Nephron progenitor cell (in vitro differentiated cells): ENCODE data around the gene TP53BP2.

Source experiments
- DNase-seq: peaks from one replicate; pipeline ENCODE4 v3.0.0; 2021
- H3K27ac Mint-ChIP-seq: 2 replicates; pipeline ENCODE4 v1.8.0; 2021; ENCODE audit warnings: mild to moderate bottlenecking, moderate library complexity, mixed read lengths
- H3K27me3 Mint-ChIP-seq: 2 replicates; pipeline ENCODE4 v1.8.0; 2021; ENCODE audit warnings: mild to moderate bottlenecking, low read depth, mixed read lengths; ENCODE audit not compliant: poor library complexity
- H3K36me3 Mint-ChIP-seq: 2 replicates; pipeline ENCODE4 v1.8.0; 2021; ENCODE audit warnings: low read depth, mixed read lengths
- H3K4me1 Mint-ChIP-seq: 2 replicates; pipeline ENCODE4 v1.8.0; 2021; ENCODE audit warnings: mixed read lengths
- H3K4me3 Mint-ChIP-seq: 2 replicates; pipeline ENCODE4 v1.8.0; 2021; ENCODE audit warnings: mild to moderate bottlenecking, moderate library complexity, mixed read lengths
- H3K9me3 Mint-ChIP-seq: 2 replicates; pipeline ENCODE4 v1.8.0; 2021; ENCODE audit warnings: mild to moderate bottlenecking, moderate library complexity, mixed read lengths
- TF ChIP-seq, protein P1 (sequence below): fragments of 200-600 bp; sonication (generic); IDR thresholded peaks from 2 replicates; pipeline ENCODE4 v1.5.0; 2021; ENCODE audit warnings: antibody characterized with exemption

The TP53BP2 gene

DNA sequence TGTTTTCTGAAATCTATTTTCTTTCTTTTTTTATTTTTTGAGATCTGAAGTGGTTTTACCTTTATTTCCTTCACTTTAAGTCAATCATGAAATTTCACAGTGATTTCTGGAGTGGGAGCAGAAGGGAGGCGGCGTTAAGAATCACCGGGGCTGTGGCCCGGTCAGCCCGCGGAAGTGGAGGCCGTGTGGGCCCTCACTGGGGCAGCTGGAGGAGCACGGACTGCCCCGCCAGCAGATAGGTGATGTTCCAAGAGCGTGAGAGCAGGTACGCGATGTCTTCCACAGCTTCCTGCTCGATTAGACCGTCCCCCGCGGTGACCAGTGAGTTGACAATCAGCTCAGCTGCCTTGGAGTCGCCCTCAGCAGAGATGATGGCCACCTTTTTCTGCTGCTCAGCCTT is 10.6 kb upstream of the TP53BP2 start:
- H3K27me3 Mint-ChIP-seq = peaks cover 17% of the 10 kb centered on the region
- TF ChIP-seq, protein P1, sequence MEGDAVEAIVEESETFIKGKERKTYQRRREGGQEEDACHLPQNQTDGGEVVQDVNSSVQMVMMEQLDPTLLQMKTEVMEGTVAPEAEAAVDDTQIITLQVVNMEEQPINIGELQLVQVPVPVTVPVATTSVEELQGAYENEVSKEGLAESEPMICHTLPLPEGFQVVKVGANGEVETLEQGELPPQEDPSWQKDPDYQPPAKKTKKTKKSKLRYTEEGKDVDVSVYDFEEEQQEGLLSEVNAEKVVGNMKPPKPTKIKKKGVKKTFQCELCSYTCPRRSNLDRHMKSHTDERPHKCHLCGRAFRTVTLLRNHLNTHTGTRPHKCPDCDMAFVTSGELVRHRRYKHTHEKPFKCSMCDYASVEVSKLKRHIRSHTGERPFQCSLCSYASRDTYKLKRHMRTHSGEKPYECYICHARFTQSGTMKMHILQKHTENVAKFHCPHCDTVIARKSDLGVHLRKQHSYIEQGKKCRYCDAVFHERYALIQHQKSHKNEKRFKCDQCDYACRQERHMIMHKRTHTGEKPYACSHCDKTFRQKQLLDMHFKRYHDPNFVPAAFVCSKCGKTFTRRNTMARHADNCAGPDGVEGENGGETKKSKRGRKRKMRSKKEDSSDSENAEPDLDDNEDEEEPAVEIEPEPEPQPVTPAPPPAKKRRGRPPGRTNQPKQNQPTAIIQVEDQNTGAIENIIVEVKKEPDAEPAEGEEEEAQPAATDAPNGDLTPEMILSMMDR = no peak
- no peaks in the 10 kb centered on the region for H3K36me3 Mint-ChIP-seq
- peaks cover 23% of the 10 kb centered on the region for H3K4me1 Mint-ChIP-seq
- no peak overlapping the region for H3K4me3 Mint-ChIP-seq
- no peaks in the 10 kb centered on the region for H3K9me3 Mint-ChIP-seq
- H3K27ac Mint-ChIP-seq = peak overlapping the region; percentile 59
- DNase-seq = no peak

DNA sequence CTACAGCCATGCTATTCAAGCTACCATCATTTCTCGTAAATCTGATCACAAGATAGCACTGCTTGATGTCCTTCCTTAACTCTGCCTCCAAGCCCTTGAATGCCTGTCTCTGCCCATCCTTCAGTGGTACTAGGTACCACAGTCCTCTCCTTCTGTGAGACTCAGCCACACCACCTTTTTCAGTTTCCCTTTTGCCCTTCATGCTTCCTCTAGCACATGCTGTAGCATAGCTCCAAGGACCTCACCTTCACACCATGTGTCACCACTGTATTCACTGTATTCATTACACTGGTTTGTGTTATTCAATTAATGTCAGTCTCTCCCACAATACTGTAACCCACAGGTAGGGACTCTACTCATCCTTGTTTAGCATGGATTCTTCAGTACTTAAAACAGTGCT is 8.0 kb upstream of the TP53BP2 start:
- H3K9me3 Mint-ChIP-seq = peaks cover 4% of the 10 kb centered on the region
- H3K4me3 Mint-ChIP-seq = no peak overlapping the region

DNA sequence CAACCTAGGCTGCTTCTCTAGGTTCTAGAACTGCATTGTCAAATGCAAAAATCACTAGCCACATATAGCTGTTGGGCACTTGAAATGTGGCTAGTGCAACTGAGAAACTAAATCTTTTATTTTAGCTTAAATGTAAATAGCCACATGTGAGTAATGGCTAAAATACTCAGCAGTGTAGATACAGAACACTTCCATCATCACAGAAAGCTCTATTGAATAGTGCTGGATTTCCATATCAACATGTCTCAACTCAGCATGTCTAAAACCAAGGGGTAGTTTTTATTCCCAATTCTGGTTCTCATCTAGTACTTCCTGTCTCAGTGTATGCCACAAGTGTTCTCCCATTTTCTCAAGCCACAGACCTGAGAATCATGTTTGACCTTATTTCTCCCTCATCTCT is 7.5 kb upstream of the TP53BP2 start:
- Mint-ChIP-seq H3K4me3 (no peak overlapping the region), H3K27me3 (peaks cover 5% of the 10 kb centered on the region), H3K27ac (no peak overlapping the region), H3K4me1 (peaks cover 27% of the 10 kb centered on the region), H3K36me3 (no peaks in the 10 kb centered on the region), H3K9me3 (peaks cover 4% of the 10 kb centered on the region)
- TF ChIP-seq, protein P1 = no peak
- DNase-seq = no peak

More for the DNA sequence above, 8.0 kb upstream of the TP53BP2 start:
- Mint-ChIP-seq H3K27ac (no peak overlapping the region), H3K27me3 (peaks cover 5% of the 10 kb centered on the region), H3K4me1 (peaks cover 27% of the 10 kb centered on the region), H3K36me3 (no peaks in the 10 kb centered on the region)
- TF ChIP-seq, protein P1 = no peak
- DNase-seq = no peak

DNA sequence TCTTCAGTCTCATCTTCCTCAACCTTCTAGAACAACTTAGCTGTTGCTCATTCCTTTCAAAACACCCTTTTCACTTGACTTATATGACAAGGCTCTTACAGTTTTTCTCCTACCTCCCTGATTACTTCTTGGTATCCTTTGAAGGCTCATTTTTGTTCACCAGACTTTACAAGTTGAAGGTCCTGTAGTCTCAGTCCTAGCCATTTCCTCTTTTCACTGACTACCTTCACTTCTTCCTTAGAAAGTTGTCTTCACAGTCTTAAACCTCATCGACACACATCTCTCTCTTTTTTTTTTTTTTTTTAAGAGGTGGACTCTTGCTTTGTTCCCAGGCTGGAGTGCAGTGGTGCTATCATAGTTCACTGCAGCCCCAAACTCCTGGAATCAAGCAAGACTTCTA is 6.6 kb upstream of the TP53BP2 start:
- Mint-ChIP-seq H3K4me3 (no peak overlapping the region), H3K27me3 (peaks cover 5% of the 10 kb centered on the region), H3K4me1 (peaks cover 27% of the 10 kb centered on the region), H3K36me3 (no peaks in the 10 kb centered on the region), H3K9me3 (peaks cover 4% of the 10 kb centered on the region), H3K27ac (no peak overlapping the region)
- TF ChIP-seq, protein P1 = no peak
- DNase-seq = no peak

DNA sequence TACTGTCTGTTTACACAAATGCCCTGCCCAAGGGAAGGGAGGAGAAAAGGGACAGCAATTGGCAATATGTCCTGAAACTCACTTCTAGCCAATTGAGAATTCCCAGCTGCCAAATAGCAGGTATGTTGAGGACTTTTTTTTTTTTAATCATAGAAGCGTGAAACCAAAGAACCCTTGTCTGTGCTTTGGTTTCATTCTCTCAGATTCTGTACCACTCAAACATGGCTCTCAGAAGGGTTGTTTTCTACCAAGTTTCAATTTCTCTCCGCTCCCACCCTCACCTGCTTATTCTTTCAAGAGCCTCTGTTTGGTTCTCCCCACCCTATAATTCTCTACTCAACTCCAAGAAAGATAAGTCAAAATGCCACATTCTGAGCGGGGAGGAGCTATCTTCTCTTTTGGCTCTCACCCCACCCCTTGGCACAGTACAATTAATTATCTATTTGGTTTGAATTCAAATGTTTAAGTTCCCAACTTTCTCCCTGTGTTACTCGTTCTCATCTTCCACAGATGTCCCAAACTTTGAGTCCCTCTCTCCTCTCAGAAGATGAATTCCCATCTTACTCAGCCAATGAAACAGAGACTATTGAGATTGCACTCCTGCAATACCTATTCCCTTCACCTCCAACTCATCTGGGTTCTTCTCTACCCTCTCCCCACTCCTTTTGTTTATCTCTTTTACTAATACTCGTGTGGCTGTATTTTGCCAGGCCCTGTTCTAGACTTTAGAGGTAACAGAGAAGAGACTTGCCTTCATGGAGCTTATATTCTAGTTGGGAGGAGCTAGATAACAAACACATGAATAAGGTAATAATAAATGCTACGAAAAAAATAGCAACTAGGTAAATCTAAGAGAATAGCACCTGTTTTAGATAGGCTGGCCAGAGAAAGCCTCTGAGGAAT is 3.9 kb upstream of the TP53BP2 start:
- no peaks in the 10 kb centered on the region for H3K36me3 Mint-ChIP-seq
- no peak for DNase-seq
- TF ChIP-seq, protein P1 = no peak
- peaks cover 5% of the 10 kb centered on the region for H3K27me3 Mint-ChIP-seq
- H3K4me1 Mint-ChIP-seq = peaks cover 25% of the 10 kb centered on the region
- H3K9me3 Mint-ChIP-seq = peaks cover 4% of the 10 kb centered on the region
- no peak overlapping the region for H3K27ac Mint-ChIP-seq
- no peak overlapping the region for H3K4me3 Mint-ChIP-seq

DNA sequence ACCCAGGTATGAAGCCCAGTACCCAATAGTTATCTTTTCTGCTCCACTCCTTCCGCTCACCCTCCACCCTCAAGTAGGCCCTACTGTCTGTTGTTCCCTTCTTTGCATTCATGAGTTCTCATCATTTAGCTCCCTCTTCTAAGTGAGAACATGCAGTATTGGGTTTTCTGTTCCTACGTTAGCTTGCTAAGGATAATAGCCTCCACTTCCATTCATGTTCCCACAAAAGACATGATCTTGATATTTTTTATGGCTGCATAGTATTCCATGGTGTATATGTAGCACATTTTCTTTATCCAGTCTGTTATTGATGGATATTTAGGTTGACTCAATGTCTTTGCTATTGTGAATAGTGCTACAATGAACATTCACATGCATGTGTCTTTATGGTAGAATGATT is 2.8 kb upstream of the TP53BP2 start:
- peaks cover 30% of the 10 kb centered on the region for H3K4me1 Mint-ChIP-seq
- DNase-seq = no peak
- no peak overlapping the region for H3K4me3 Mint-ChIP-seq
- no peak overlapping the region for H3K27ac Mint-ChIP-seq
- TF ChIP-seq, protein P1 = no peak
- peaks cover 4% of the 10 kb centered on the region for H3K9me3 Mint-ChIP-seq
- no peaks in the 10 kb centered on the region for H3K36me3 Mint-ChIP-seq
- H3K27me3 Mint-ChIP-seq = peaks cover 5% of the 10 kb centered on the region
